ENCODE results near the gene NLRP12.
"Not testable (repeated sequence)": the region's sequence is repeated elsewhere in the genome, so short reads cannot be mapped to it uniquely, and the experiment has no call there.

Gene NLRP12

DNA sequence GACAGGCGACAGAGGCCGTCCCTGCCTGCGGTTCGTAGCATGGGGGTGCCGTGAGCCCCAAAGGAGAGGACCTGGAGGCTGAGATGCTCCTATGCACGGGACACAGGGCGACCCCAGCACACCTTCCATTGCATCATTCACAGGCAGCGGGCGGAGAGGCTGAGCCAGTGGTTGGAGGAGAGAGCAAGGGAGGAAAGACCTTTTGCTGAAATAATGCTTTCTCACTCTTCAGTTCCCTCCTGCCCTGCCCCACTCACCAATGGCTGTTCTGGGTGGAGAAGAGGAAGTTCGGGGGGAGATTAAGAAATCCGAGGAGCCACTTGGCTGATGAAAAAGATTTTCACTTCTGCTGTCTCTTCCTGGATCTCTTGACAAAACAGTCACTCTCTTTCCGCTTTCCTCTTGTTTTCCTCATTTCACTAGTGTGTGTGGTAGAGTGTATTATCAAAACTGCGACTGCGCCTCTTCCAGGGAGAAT, at the start of gene NLRP12:
Gene NLRP12 (minus strand): TSS at position 181 of the 478 bp plus-strand sequence. CDS start 140 bp downstream, at position 41.
- peak in 8 of 56 donors; percentile 2 to 17 (median 7) for DNase-seq

GRCh38 chr19:53872762-53873161, 48.6 kb upstream of the NLRP12 start:
- no peak for DNase-seq

GRCh38 chr19:53871454-53871853, 47.3 kb upstream of the NLRP12 start:
- peak in 1 of 56 donors; percentile 7 for DNase-seq

DNA sequence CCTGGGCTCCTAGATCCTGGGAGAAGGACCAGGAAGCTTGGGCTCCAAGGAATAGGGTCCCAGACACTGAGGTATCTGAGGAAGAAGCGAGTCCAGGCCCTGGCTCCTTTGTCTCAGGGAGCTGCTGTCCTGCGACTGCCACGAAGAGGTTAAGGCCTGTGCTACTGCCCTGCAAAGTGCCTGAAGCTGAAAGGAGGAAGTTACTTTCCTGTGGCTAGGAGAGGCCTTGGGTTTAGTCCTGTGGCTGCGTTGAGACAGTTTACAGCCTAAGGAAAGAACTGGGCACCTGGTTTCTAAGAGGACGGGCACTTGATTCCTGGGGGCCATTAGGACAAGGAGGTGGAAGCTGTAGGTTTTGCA, 46.4 kb upstream of the NLRP12 start:
- peak in 3 of 56 donors; percentile 5 to 14 (median 12) for DNase-seq

DNA sequence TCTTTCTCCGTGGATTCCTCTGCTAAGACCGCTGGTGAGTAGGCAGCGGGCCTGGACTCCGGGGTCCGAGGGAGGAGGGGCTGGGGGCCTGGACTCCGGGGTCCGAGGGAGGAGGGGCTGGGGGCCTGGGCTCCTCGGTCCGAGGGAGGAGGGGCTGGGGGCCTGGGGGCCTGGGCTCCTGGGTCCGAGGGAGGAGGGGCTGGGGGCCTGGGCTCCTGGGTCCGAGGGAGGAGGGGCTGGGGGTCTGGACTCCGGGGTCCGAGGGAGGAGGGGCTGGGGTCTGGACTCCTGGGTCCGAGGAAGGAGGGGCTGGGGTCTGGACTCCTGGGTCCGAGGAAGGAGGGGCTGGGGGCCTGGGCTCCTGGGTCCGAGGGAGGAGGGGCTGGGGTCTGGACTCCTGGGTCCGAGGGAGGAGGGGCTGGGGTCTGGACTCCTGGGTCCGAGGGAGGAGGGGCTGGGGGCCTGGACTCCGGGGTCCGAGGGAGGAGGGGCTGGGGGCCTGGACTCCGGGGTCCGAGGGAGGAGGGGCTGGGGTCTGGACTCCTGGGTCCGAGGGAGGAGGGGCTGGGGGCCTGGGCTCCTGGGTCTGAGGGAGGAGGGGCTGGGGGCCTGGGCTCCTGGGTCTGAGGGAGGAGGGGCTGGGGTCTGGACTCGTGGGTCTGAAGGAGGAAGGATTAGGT, 45.8 kb upstream of the NLRP12 start:
- DNase-seq = not testable (repeated sequence)

GRCh38 chr19:53868892-53869804, 45.0 kb upstream of the NLRP12 start:
- peak in 47 of 56 donors; percentile 16 to 84 (median 50) for DNase-seq

- DNase-seq = peak in 18 of 56 donors; percentile 5 to 62 (median 48)
Observed at GRCh38 chr19:53868091-53868891, 44.2 kb upstream of the NLRP12 start.

DNA sequence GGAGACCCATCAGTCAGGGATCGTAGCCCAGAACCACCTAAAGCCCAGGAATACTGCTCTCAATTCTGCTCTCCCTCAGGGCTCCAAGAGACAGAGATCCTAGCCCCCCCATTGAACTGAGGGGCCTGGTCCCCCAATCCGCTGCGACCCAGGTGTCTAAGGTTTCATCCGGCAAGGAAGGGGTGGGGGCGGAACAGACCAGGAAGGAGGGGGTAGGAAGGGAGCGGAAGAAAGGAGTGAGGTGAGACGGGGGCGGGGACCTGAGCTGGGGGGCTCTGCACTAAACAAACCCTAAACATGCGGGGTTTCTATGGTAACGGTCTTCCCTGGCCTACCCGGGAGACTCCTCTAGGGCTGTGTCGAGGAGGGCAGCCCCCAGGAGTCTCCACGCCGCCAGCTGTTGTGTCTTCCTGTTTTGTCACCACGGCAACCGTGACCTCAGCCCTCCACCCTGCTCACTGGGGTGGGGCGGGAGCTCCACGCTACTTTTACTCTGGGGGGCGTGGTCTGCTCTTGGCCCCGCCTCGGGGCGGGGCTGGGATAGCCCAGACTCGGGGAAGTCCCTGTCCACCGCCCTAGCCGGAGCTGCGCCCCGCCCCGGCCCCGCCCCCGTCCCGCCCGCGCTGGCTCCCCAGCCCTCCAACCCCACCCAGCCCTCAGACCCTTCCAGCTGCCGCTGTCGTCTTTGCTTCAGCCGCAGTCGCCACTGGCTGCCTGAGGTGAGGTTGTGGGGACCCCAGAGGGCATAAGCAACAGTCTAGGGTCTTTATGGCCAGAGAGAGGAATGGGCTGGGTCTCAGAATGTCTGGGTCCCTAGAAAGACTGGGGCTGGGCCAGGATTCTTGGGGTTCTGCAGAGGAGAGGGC, 43.3 kb upstream of the NLRP12 start, which contains the start of gene MYADM:
Gene MYADM (plus strand): TSS at position 659 of the 866 bp plus-strand sequence. CDS start 5,647 bp downstream, outside the sequence.
- peak; percentile 70 to 99 (median 96) for DNase-seq

DNA sequence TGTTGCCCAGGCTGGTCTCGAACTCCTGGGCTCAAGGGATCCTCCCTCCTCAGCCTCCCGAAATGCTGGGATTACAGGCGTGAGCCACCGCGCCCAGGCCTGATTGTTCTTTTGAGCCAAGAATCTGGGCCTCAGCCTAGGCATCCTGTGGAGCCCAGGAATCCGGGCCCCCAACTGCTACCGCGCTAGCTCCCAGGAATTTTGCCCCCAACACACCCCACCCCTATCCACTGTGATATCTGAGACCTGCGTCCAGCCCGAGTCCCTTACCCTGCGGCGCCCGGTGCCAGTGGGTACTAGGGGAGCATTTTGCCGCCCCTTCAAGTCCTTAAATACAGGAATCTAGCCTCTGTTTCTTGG, 42.7 kb upstream of the NLRP12 start:
- peak in 13 of 56 donors; percentile 15 to 65 (median 46) for DNase-seq

GRCh38 chr19:53865918-53866864, 42.1 kb upstream of the NLRP12 start:
- DNase-seq = peak in 51 of 56 donors; percentile 16 to 88 (median 68)

- peak in 6 of 56 donors; percentile 24 to 57 (median 42) for DNase-seq
Observed at GRCh38 chr19:53865523-53865917, 41.4 kb upstream of the NLRP12 start.

- DNase-seq = peak in 48 of 56 donors; percentile 9 to 81 (median 48)
Observed at GRCh38 chr19:53864308-53864836, 40.3 kb upstream of the NLRP12 start.

DNA sequence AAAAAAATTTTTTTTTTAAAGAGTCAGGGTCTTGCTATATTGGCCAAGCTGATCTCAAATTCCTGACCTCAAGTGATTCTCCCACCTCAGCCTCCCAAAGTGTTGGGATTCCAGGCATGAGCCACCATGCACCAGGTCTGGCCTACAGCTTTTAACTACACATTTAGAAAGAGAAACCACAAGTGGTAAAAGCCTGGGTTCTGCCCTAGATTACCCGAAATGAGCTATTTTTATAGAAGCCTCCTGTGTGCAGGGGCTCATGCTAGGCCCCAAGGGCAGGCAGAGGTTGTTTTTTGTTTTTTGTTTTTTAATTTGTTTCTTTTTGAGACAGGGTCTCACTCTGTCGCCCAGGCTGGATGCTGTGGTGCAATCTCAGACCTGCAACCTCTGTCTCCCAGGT, 29.6 kb upstream of the NLRP12 start:
- no peak for DNase-seq

DNA sequence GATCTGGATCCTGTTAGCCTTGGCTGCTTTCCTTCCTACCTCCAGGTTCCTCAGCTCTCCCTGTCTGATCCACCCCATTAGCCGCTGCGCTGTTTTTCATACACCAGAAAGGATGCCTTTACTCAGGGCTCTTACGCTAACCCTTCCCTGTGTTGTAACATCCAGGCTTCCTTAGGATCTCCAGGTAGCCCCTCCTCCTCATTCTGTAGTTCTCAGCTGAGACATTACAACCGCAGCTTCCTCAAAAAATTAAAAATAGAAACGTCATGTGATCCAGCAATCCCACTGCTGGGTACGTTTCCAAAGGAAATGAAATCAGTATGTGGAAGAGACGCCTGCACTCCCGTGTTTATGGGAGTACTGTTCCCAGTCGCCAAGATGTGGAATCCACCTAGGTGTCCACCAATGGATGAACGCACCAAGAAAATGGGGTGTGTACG, 25.1 kb upstream of the NLRP12 start:
- no peak for DNase-seq

- peak in 3 of 56 donors; percentile 5 to 19 (median 10) for DNase-seq
Observed at GRCh38 chr19:53847555-53847954, 23.4 kb upstream of the NLRP12 start.

DNA sequence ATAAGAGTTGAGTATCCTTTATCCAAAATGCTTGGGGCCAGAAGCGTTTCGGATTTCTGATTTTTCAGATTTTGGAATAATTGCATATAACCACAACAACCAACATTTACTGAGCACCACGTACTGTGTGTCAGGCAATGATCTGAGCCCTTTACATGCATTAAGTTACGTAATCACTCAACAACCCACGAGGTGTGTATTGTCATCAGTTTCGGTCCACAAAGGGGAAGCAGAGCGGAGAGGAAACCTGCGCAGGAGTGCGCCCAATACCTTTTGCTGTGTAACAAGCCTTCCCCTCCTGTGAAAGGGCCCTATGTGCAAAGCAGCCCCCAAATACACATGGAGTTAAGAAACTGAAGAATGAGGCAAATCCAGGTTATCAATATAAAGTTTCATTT, 20.7 kb upstream of the NLRP12 start:
- no peak for DNase-seq

- not testable (repeated sequence) for DNase-seq
Observed at GRCh38 chr19:53840914-53841313, 16.8 kb upstream of the NLRP12 start.

DNA sequence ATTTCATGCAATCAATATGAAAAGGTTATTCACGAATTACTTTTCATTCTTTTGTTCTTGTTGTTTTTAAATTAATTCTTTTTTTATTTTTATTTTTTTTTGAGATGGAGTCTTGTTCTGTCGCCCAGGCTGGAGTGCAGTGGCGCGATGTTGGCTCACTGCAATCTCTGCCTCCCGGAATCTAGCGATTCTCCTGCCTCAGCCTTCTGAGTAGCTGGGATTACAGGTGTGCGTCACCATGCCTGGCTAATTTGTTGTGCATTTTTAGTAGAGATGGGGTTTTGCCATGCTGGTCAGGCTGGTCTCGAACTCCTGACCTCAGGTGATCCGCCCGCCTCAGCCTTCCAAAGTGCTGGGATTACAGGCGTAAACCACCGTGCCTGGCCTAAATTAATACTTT, 16.1 kb upstream of the NLRP12 start:
- DNase-seq = not testable (repeated sequence)

DNA sequence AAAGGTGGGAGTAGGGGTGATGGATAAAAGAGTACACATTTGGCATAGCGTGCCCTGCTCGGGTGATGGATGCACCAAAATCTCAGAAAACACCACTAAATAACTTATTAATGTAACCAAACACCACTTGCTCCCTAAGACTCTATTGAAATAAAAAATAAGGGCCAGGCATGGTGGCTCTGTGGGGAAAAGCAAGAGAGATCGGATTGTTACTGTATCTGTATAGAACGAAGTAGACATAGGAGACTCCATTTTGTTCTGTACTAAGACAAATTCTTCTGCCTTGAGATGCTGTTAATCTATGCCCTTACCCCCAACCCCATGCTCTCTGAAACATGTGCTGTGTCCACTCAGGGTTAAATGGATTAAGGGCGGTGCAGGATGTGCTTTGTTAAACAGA, 14.3 kb upstream of the NLRP12 start:
- DNase-seq = not testable (repeated sequence)
